WTC11 (cell line): Measurements from ENCODE around the gene BCAS3. TPM values are rescaled to one million over a fixed set of nuclear protein-coding genes. Genes with fewer than 3 reads are reported as not detected.

ENCODE experiments used
- ATAC-seq: fragments of 200-7000 bp; cut with Tn5 transposase; 2 replicates; pipeline ENCODE4 v1.10.0; 2021; ENCODE audit warnings: mild to moderate bottlenecking, moderate library complexity
- CTCF ChIA-PET: fragments of 300-600 bp; sonication (Branson Sonifier 250); formaldehyde crosslinking; loops from one replicate; lab custom pipeline; 2021; ENCODE audit warnings: antibody characterized with exemption; lab: Charles Lee
- POLR2A ChIA-PET: fragments of 350-600 bp; sonication (Branson Sonifier 250); formaldehyde crosslinking; loops from one replicate; lab custom pipeline; 2021; ENCODE audit warnings: antibody characterized with exemption; lab: Charles Lee
- DNase-seq: peaks from one replicate; pipeline ENCODE4 v3.0.0; 2021; ENCODE audit warnings: low spot score
- H3K27ac Mint-ChIP-seq: 2 replicates; pipeline ENCODE4 v1.8.0; 2021; ENCODE audit warnings: mixed read lengths
- H3K27me3 Mint-ChIP-seq: 2 replicates; pipeline ENCODE4 v1.8.0; 2021; ENCODE audit warnings: low read depth, mild to moderate bottlenecking, moderate library complexity, mixed read lengths
- H3K36me3 Mint-ChIP-seq: 2 replicates; pipeline ENCODE4 v1.8.0; 2021; ENCODE audit warnings: mixed read lengths
- H3K4me1 Mint-ChIP-seq: 2 replicates; pipeline ENCODE4 v1.8.0; 2022; ENCODE audit warnings: mixed read lengths
- H3K4me3 Mint-ChIP-seq: 2 replicates; pipeline ENCODE4 v1.8.0; 2021; ENCODE audit warnings: mild to moderate bottlenecking, moderate library complexity, mixed read lengths
- H3K9me3 Mint-ChIP-seq: 2 replicates; pipeline ENCODE4 v1.8.0; 2021; ENCODE audit warnings: mixed read lengths
- CBFB ChIP-seq: sonication (generic); formaldehyde crosslinking; IDR thresholded peaks from 2 replicates; pipeline ENCODE4 v1.8.1; 2022; ENCODE audit warnings: mild to moderate bottlenecking, low read depth, missing genetic modification reagents
- EMX1 ChIP-seq: fragments of 250-450 bp; sonication (Bioruptor Pico); IDR thresholded peaks from 2 replicates; pipeline ENCODE4 v1.8.0; 2021; ENCODE audit warnings: mild to moderate bottlenecking
- FOXJ3 ChIP-seq: sonication (generic); formaldehyde crosslinking; IDR thresholded peaks from 2 replicates; pipeline ENCODE4 v1.9.0; 2021; ENCODE audit warnings: missing genetic modification reagents, mild to moderate bottlenecking, borderline replicate concordance
- MXD4 ChIP-seq: fragments of 250-450 bp; sonication (Bioruptor Pico); IDR thresholded peaks from 2 replicates; pipeline ENCODE4 v1.8.0; 2021; ENCODE audit warnings: mild to moderate bottlenecking, moderate library complexity, borderline replicate concordance
- SMAD4 ChIP-seq: sonication (generic); formaldehyde crosslinking; IDR thresholded peaks from 2 replicates; pipeline ENCODE4 v1.8.0; 2022; ENCODE audit warnings: mild to moderate bottlenecking, missing genetic modification reagents
- TEAD1 ChIP-seq: sonication (generic); formaldehyde crosslinking; IDR thresholded peaks from 2 replicates; pipeline ENCODE4 v1.8.0; 2022; ENCODE audit warnings: mild to moderate bottlenecking, missing genetic modification reagents
- ZBTB21 ChIP-seq: sonication (generic); formaldehyde crosslinking; IDR thresholded peaks from 2 replicates; pipeline ENCODE4 v1.8.1; 2023; ENCODE audit warnings: mild to moderate bottlenecking, missing genetic modification reagents, borderline replicate concordance
- ZNF263 ChIP-seq: sonication (generic); formaldehyde crosslinking; IDR thresholded peaks from 2 replicates; pipeline ENCODE4 v1.8.1; 2022; ENCODE audit warnings: low read depth, mild to moderate bottlenecking, moderate library complexity, missing genetic modification reagents
- ZNF396 ChIP-seq: fragments of 250-450 bp; sonication (Bioruptor Pico); IDR thresholded peaks from 2 replicates; pipeline ENCODE4 v1.8.0; 2021; ENCODE audit warnings: mild to moderate bottlenecking, moderate library complexity, borderline replicate concordance
- total RNA-seq: library from RNA; stranded (reverse); gene quantifications from 3 replicates; pipeline ENCODE4 v1.2.3, GENCODE V29; 2021
- TF ChIP-seq, protein P1 (sequence below): fragments of 250-450 bp; sonication (Bioruptor Pico); IDR thresholded peaks from 2 replicates; pipeline ENCODE4 v1.9.0; 2021; ENCODE audit warnings: moderate library complexity, mild to moderate bottlenecking, inconsistent platforms, borderline replicate concordance
- TF ChIP-seq, protein P2 (sequence below): sonication (generic); formaldehyde crosslinking; conservative IDR thresholded peaks from 2 replicates; pipeline ENCODE4 v1.8.1; 2022; ENCODE audit warnings: mild to moderate bottlenecking, missing genetic modification reagents
- TF ChIP-seq, protein P3 (sequence below): sonication (generic); formaldehyde crosslinking; IDR thresholded peaks from 2 replicates; pipeline ENCODE4 v1.8.0; 2022; ENCODE audit warnings: mild to moderate bottlenecking, missing genetic modification reagents
- TF ChIP-seq, protein P4 (sequence below): fragments of 250-450 bp; sonication (Bioruptor Pico); conservative IDR thresholded peaks from 2 replicates; pipeline ENCODE4 v1.9.0; 2021; ENCODE audit warnings: mild to moderate bottlenecking
- TF ChIP-seq, protein P5 (sequence below): sonication (generic); formaldehyde crosslinking; IDR thresholded peaks from 2 replicates; pipeline ENCODE4 v1.8.0; 2023; ENCODE audit warnings: missing genetic modification reagents, mild to moderate bottlenecking, borderline replicate concordance
- TF ChIP-seq, protein P6 (sequence below): sonication (generic); formaldehyde crosslinking; conservative IDR thresholded peaks from 2 replicates; pipeline ENCODE4 v1.8.1; 2023; ENCODE audit warnings: mild to moderate bottlenecking, low read depth, missing genetic modification reagents, moderate library complexity
- TF ChIP-seq, protein P7 (sequence below): sonication (generic); formaldehyde crosslinking; IDR thresholded peaks from 2 replicates; pipeline ENCODE4 v1.8.1; 2022; ENCODE audit warnings: low read depth, mild to moderate bottlenecking, moderate library complexity, missing genetic modification reagents, borderline replicate concordance
- TF ChIP-seq, protein P8 (sequence below): fragments of 250-450 bp; sonication (Bioruptor Pico); IDR thresholded peaks from 2 replicates; pipeline ENCODE4 v1.8.0; 2021; ENCODE audit warnings: mild to moderate bottlenecking

The BCAS3 gene
- total RNA-seq, 1 experiment from 2014 or later: 15.5 TPM

DNA sequence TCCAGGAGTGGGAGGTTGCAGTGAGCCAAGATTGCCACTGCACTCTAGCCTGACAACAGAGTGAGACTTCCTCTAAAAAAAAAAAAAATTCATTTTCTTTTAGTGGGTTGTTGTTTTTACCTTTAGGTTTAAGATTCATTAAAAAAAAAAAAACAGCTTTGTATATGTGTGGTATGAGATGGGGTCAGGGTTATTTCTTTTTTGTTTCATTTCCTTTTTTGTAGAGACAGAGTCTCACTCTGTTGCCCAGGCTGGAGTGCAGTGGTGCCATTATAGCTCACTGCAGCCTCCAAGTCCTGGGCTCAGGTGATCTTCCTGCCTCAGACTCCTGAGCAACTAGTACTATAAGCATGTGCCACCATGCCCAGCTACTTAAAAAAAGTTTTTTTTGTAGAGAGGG, 47.0 kb downstream of the BCAS3 start:
- ATAC-seq (no peak), DNase-seq (no peak)
- Mint-ChIP-seq H3K27ac (no peak overlapping the region), H3K4me3 (no peak overlapping the region), H3K9me3 (no peaks in the 10 kb centered on the region), H3K27me3 (no peaks in the 10 kb centered on the region), H3K4me1 (no peaks in the 10 kb centered on the region), H3K36me3 (no peaks in the 10 kb centered on the region)
- TF ChIP-seq, protein P1, sequence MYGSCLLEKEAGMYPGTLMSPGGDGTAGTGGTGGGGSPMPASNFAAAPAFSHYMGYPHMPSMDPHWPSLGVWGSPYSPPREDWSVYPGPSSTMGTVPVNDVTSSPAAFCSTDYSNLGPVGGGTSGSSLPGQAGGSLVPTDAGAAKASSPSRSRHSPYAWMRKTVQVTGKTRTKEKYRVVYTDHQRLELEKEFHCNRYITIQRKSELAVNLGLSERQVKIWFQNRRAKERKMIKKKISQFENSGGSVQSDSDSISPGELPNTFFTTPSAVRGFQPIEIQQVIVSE (CRISPR knock-in tag): no peak
- TF ChIP-seq SMAD4 (CRISPR knock-in tag) (no peak), CBFB (CRISPR knock-in tag) (no peak), TEAD1 (no peak), EMX1 (no peak)
- TF ChIP-seq, protein P2, sequence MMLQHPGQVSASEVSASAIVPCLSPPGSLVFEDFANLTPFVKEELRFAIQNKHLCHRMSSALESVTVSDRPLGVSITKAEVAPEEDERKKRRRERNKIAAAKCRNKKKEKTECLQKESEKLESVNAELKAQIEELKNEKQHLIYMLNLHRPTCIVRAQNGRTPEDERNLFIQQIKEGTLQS (CRISPR knock-in tag): no peak
- TF ChIP-seq, protein P3, sequence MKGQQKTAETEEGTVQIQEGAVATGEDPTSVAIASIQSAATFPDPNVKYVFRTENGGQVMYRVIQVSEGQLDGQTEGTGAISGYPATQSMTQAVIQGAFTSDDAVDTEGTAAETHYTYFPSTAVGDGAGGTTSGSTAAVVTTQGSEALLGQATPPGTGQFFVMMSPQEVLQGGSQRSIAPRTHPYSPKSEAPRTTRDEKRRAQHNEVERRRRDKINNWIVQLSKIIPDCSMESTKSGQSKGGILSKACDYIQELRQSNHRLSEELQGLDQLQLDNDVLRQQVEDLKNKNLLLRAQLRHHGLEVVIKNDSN (CRISPR knock-in tag): no peak
- ChIA-PET POLR2A (no interaction called here), CTCF (no interaction called here)

DNA sequence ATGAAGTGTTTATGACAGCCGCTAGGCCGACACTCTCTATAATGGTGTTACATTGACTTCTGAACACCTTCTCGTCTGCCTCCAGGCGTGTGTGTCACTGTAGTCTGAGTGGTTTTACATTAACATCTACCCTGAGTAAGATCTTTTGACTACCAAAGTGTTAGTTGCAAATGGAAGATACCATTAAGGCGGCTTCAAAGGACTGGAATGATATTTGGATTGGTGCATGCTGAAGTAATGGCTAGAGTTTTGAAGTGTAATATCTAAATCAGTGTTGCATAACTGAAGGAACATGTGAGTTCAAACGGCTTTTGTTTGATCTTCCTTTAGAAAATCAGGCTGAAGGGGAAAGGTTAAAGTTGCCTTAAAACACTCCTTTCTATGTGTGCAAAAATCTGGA, 52.2 kb downstream of the BCAS3 start:
- TF ChIP-seq FOXJ3 (CRISPR knock-in tag) (no peak), MXD4 (CRISPR knock-in tag) (no peak), ZNF263 (CRISPR knock-in tag) (no peak), ZBTB21 (CRISPR knock-in tag) (no peak), ZNF396 (no peak)
- TF ChIP-seq, protein P4, sequence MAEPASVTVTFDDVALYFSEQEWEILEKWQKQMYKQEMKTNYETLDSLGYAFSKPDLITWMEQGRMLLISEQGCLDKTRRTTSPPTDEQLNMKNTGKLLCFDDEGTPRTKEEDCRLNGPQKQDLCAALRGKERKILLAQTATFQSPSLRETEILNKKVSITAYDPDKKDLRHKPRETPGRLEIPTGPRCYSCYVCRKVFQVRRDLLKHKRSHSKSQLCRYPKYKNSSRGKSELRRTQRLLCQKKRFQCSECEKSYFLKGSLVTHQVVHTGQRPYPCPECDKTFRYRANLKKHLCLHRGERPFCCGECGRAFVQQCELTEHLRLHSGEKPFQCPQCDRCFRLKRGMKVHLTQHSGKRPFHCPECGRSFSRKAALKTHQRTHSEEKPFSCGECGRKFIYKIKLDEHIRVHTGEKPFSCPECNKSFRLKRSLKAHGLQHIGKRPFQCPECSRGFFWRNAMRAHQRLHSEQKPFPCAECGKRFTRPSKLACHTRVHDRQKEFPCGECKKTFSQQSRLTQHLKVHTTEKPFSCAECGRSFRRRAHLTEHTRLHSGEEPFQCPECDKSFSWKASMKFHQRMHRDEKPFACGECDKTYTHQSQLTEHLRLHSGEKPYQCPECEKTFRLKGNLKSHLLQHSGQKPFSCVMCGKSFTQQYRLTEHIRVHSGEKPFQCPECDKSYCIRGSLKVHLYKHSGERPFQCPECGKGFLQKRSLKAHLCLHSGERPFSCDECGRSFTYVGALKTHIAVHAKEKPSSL (CRISPR knock-in tag): no peak
- TF ChIP-seq, protein P5, sequence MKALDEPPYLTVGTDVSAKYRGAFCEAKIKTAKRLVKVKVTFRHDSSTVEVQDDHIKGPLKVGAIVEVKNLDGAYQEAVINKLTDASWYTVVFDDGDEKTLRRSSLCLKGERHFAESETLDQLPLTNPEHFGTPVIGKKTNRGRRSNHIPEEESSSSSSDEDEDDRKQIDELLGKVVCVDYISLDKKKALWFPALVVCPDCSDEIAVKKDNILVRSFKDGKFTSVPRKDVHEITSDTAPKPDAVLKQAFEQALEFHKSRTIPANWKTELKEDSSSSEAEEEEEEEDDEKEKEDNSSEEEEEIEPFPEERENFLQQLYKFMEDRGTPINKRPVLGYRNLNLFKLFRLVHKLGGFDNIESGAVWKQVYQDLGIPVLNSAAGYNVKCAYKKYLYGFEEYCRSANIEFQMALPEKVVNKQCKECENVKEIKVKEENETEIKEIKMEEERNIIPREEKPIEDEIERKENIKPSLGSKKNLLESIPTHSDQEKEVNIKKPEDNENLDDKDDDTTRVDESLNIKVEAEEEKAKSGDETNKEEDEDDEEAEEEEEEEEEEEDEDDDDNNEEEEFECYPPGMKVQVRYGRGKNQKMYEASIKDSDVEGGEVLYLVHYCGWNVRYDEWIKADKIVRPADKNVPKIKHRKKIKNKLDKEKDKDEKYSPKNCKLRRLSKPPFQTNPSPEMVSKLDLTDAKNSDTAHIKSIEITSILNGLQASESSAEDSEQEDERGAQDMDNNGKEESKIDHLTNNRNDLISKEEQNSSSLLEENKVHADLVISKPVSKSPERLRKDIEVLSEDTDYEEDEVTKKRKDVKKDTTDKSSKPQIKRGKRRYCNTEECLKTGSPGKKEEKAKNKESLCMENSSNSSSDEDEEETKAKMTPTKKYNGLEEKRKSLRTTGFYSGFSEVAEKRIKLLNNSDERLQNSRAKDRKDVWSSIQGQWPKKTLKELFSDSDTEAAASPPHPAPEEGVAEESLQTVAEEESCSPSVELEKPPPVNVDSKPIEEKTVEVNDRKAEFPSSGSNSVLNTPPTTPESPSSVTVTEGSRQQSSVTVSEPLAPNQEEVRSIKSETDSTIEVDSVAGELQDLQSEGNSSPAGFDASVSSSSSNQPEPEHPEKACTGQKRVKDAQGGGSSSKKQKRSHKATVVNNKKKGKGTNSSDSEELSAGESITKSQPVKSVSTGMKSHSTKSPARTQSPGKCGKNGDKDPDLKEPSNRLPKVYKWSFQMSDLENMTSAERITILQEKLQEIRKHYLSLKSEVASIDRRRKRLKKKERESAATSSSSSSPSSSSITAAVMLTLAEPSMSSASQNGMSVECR (CRISPR knock-in tag): no peak
- TF ChIP-seq, protein P6, sequence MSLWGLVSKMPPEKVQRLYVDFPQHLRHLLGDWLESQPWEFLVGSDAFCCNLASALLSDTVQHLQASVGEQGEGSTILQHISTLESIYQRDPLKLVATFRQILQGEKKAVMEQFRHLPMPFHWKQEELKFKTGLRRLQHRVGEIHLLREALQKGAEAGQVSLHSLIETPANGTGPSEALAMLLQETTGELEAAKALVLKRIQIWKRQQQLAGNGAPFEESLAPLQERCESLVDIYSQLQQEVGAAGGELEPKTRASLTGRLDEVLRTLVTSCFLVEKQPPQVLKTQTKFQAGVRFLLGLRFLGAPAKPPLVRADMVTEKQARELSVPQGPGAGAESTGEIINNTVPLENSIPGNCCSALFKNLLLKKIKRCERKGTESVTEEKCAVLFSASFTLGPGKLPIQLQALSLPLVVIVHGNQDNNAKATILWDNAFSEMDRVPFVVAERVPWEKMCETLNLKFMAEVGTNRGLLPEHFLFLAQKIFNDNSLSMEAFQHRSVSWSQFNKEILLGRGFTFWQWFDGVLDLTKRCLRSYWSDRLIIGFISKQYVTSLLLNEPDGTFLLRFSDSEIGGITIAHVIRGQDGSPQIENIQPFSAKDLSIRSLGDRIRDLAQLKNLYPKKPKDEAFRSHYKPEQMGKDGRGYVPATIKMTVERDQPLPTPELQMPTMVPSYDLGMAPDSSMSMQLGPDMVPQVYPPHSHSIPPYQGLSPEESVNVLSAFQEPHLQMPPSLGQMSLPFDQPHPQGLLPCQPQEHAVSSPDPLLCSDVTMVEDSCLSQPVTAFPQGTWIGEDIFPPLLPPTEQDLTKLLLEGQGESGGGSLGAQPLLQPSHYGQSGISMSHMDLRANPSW (CRISPR knock-in tag): no peak
- TF ChIP-seq, protein P7, sequence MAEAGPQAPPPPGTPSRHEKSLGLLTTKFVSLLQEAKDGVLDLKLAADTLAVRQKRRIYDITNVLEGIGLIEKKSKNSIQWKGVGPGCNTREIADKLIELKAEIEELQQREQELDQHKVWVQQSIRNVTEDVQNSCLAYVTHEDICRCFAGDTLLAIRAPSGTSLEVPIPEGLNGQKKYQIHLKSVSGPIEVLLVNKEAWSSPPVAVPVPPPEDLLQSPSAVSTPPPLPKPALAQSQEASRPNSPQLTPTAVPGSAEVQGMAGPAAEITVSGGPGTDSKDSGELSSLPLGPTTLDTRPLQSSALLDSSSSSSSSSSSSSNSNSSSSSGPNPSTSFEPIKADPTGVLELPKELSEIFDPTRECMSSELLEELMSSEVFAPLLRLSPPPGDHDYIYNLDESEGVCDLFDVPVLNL (CRISPR knock-in tag): no peak
- TF ChIP-seq, protein P8, sequence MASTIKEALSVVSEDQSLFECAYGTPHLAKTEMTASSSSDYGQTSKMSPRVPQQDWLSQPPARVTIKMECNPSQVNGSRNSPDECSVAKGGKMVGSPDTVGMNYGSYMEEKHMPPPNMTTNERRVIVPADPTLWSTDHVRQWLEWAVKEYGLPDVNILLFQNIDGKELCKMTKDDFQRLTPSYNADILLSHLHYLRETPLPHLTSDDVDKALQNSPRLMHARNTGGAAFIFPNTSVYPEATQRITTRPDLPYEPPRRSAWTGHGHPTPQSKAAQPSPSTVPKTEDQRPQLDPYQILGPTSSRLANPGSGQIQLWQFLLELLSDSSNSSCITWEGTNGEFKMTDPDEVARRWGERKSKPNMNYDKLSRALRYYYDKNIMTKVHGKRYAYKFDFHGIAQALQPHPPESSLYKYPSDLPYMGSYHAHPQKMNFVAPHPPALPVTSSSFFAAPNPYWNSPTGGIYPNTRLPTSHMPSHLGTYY (CRISPR knock-in tag): no peak
- CTCF ChIA-PET: no interaction called here
- no peak for DNase-seq
- no peaks in the 10 kb centered on the region for H3K36me3 Mint-ChIP-seq
- H3K27ac Mint-ChIP-seq: no peak overlapping the region
- H3K4me3 Mint-ChIP-seq: no peak overlapping the region
- POLR2A ChIA-PET: no interaction called here
- no peaks in the 10 kb centered on the region for H3K4me1 Mint-ChIP-seq
- no peak for ATAC-seq
- H3K9me3 Mint-ChIP-seq: no peaks in the 10 kb centered on the region
- no peaks in the 10 kb centered on the region for H3K27me3 Mint-ChIP-seq
